Activated CD8-positive, alpha-beta T cell treated with anti-CD3 and anti-CD28 coated beads for 36 hours (primary cell): ENCODE results near the gene CDH6. TPM values are rescaled to one million over a fixed set of nuclear protein-coding genes. Genes with fewer than 3 reads are reported as not detected.

Source experiments
- ATAC-seq: fragments of 200-7000 bp; cut with Tn5 transposase; one replicate; pipeline ENCODE4 v1.10.0; 2021; ENCODE audit warnings: mild to moderate bottlenecking, moderate library complexity
- CTCF ChIA-PET: fragments of 350-600 bp; sonication (Branson Sonifier 250); formaldehyde crosslinking; loops from one replicate; lab custom pipeline; 2021; ENCODE audit warnings: antibody characterized with exemption; lab: Charles Lee
- POLR2A ChIA-PET: fragments of 350-600 bp; sonication (Branson Sonifier 250); formaldehyde crosslinking; loops from one replicate; lab custom pipeline; 2021; ENCODE audit warnings: antibody characterized with exemption; lab: Charles Lee
- DNase-seq: peaks from one replicate; pipeline ENCODE4 v3.0.0-alpha.2; 2020
- H3K27ac Mint-ChIP-seq: one replicate; pipeline ENCODE4 v1.8.0; 2021; ENCODE audit warnings: mild to moderate bottlenecking, mixed read lengths
- H3K27me3 Mint-ChIP-seq: one replicate; pipeline ENCODE4 v1.8.0; 2021; ENCODE audit warnings: mixed read lengths
- H3K36me3 Mint-ChIP-seq: one replicate; pipeline ENCODE4 v1.8.0; 2021; ENCODE audit warnings: low read depth, mixed read lengths
- H3K4me1 Mint-ChIP-seq: one replicate; pipeline ENCODE4 v1.8.0; 2021; ENCODE audit warnings: low read depth, mixed read lengths
- H3K4me3 Mint-ChIP-seq: one replicate; pipeline ENCODE4 v1.8.0; 2021; ENCODE audit warnings: mild to moderate bottlenecking, moderate library complexity, mixed read lengths
- H3K9me3 Mint-ChIP-seq: one replicate; pipeline ENCODE4 v1.8.0; 2021; ENCODE audit warnings: mixed read lengths
- intact Hi-C: fragments of 100-400 bp; cut with micrococcal nuclease; formaldehyde crosslinking; loops from one replicate; pipeline ENCODE4 v1.10.0; 2022
- total RNA-seq, 2 experiments: library from RNA; stranded (reverse); gene quantifications; one replicate each; pipeline ENCODE4 v1.2.3, GENCODE V29; 2021
- TF ChIP-seq, protein P1 (sequence below): fragments of 200-600 bp; IDR thresholded peaks from one replicate; pipeline ENCODE4 v1.8.0; 2022; ENCODE audit warnings: antibody characterized with exemption, mild to moderate bottlenecking

Gene CDH6
- total RNA-seq, 2 experiments from 2014 or later, result not detected

DNA sequence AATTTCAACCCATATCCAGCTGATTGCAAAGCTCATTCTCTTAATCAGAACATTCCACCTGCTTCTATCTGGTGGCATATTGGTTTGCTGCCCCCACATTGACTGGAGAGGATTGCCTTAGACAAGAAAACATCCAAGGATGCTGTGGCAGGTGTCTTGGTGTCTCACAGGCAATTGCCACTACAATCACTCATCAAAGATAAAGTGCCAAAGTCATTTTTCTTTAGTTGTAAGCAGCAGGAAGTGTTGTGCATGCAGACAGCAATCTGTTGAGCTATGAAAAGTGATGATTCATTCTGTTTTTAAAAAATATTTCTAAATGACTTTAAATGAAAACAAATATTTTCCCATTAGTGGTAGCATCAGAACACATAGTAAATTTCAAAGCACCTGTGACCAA, 53.9 kb downstream of the CDH6 start:
- POLR2A ChIA-PET, result no interaction called here
- CTCF ChIA-PET, result interaction anchor here (1.0 kb wide), 1 partner anchor 16 kb away, joined by 3 read pairs; no protein-coding TSS in a partner anchor

DNA sequence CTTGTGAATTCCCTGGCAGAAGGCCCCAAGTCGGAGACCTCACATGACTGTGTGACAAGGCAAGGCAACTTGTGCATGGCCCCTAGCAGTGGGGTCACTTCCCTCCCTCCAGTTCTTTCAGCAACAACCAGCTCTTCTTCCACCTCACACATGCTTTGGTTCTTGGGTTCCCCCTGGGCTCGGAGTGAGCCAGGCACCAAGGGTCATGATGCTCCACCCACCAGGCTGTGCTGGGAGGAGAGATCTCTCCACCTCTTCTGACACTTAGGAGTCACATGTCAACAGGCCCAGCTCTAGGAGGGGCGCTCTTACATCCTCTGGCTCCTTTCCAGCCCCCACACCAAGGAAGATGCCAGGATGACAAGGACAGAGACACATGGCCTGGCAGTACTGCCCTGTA, 56.7 kb downstream of the CDH6 start:
- TF ChIP-seq, protein P1, sequence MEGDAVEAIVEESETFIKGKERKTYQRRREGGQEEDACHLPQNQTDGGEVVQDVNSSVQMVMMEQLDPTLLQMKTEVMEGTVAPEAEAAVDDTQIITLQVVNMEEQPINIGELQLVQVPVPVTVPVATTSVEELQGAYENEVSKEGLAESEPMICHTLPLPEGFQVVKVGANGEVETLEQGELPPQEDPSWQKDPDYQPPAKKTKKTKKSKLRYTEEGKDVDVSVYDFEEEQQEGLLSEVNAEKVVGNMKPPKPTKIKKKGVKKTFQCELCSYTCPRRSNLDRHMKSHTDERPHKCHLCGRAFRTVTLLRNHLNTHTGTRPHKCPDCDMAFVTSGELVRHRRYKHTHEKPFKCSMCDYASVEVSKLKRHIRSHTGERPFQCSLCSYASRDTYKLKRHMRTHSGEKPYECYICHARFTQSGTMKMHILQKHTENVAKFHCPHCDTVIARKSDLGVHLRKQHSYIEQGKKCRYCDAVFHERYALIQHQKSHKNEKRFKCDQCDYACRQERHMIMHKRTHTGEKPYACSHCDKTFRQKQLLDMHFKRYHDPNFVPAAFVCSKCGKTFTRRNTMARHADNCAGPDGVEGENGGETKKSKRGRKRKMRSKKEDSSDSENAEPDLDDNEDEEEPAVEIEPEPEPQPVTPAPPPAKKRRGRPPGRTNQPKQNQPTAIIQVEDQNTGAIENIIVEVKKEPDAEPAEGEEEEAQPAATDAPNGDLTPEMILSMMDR, result no peak
- intact Hi-C loops, result no loop called here
- no peaks in the 10 kb centered on the region for H3K27me3 Mint-ChIP-seq
- no peaks in the 10 kb centered on the region for H3K36me3 Mint-ChIP-seq
- H3K27ac Mint-ChIP-seq, result no peak overlapping the region
- no peak for DNase-seq
- POLR2A ChIA-PET, result no interaction called here
- ATAC-seq, result no peak
- CTCF ChIA-PET, result no interaction called here
- H3K4me3 Mint-ChIP-seq, result no peak overlapping the region
- H3K9me3 Mint-ChIP-seq, result no peaks in the 10 kb centered on the region
- no peaks in the 10 kb centered on the region for H3K4me1 Mint-ChIP-seq

More for the DNA sequence above, 53.9 kb downstream of the CDH6 start:
- Mint-ChIP-seq H3K27me3 (no peaks in the 10 kb centered on the region), H3K4me1 (no peaks in the 10 kb centered on the region), H3K4me3 (no peak overlapping the region), H3K9me3 (no peaks in the 10 kb centered on the region), H3K36me3 (no peaks in the 10 kb centered on the region), H3K27ac (no peak overlapping the region)
- TF ChIP-seq, protein P1, result no peak
- ATAC-seq (no peak), DNase-seq (no peak)
- intact Hi-C loops, result no loop called here

GRCh38 chr5:31251032-31251431, 57.5 kb downstream of the CDH6 start:
- H3K27me3 Mint-ChIP-seq, result no peaks in the 10 kb centered on the region
- DNase-seq (no peak), ATAC-seq (no peak)
- ChIA-PET CTCF (no interaction called here), POLR2A (no interaction called here)
- H3K9me3 Mint-ChIP-seq, result no peaks in the 10 kb centered on the region
- intact Hi-C loops, result no loop called here
- no peak overlapping the region for H3K27ac Mint-ChIP-seq
- H3K36me3 Mint-ChIP-seq, result no peaks in the 10 kb centered on the region
- H3K4me3 Mint-ChIP-seq, result no peak overlapping the region
- TF ChIP-seq, protein P1, result no peak
- H3K4me1 Mint-ChIP-seq, result no peaks in the 10 kb centered on the region

GRCh38 chr5:31255041-31255440, 61.6 kb downstream of the CDH6 start:
- no peaks in the 10 kb centered on the region for H3K27me3 Mint-ChIP-seq
- H3K36me3 Mint-ChIP-seq, result no peaks in the 10 kb centered on the region
- ATAC-seq (no peak), DNase-seq (no peak)
- H3K27ac Mint-ChIP-seq, result no peak overlapping the region
- no peaks in the 10 kb centered on the region for H3K4me1 Mint-ChIP-seq
- intact Hi-C loops, result no loop called here
- no peak overlapping the region for H3K4me3 Mint-ChIP-seq
- TF ChIP-seq, protein P1, result no peak
- peaks cover 2% of the 10 kb centered on the region for H3K9me3 Mint-ChIP-seq
- ChIA-PET CTCF (no interaction called here), POLR2A (no interaction called here)

DNA sequence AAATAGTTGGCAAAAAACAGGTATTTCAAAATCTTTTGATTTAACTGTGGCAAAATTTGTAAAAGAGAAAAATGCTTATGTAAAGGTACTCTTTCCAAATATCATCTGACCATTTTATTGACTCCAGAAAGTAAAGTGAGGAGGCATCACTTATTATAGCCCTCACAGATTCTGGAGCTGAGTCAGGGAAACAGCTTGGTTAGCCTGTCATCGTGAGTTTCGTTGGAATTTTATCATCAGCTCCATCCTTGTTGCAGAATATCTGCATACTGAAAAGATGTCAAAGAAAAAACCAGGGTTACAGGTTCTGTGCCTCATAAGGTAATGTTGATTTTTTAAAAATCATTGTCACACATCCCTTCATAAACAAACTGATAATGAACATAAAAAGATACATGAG, 74.8 kb downstream of the CDH6 start:
- TF ChIP-seq, protein P1, result no peak
- Mint-ChIP-seq H3K27ac (no peak overlapping the region), H3K4me3 (no peak overlapping the region), H3K4me1 (no peaks in the 10 kb centered on the region), H3K36me3 (no peaks in the 10 kb centered on the region), H3K27me3 (no peaks in the 10 kb centered on the region), H3K9me3 (no peaks in the 10 kb centered on the region)
- ChIA-PET CTCF (interaction anchor here (1.3 kb wide), 1 partner anchor 10 kb away, joined by 3 read pairs; no protein-coding TSS in a partner anchor), POLR2A (interaction anchor here (0.6 kb wide), 1 partner anchor 16 kb away, joined by 3 read pairs; no protein-coding TSS in a partner anchor)
- intact Hi-C loops, result no loop called here
- DNase-seq (no peak), ATAC-seq (no peak)
